Stimulated activated CD4-positive, alpha-beta T cell treated with anti-CD3 and anti-CD28 coated beads, Interleukin-12 subunit alpha, Interleukin-12 subunit beta, amount 100 ng/mL, for 4 hours (primary cell): ENCODE data around the gene MAST1.
"Not testable (repeated sequence)": the region's sequence is repeated elsewhere in the genome, so short reads cannot be mapped to it uniquely, and the experiment has no call there.

Experiments used
- DNase-seq: peaks from one replicate; pipeline ENCODE4 v3.0.0-alpha.2; 2020

Gene MAST1

DNA sequence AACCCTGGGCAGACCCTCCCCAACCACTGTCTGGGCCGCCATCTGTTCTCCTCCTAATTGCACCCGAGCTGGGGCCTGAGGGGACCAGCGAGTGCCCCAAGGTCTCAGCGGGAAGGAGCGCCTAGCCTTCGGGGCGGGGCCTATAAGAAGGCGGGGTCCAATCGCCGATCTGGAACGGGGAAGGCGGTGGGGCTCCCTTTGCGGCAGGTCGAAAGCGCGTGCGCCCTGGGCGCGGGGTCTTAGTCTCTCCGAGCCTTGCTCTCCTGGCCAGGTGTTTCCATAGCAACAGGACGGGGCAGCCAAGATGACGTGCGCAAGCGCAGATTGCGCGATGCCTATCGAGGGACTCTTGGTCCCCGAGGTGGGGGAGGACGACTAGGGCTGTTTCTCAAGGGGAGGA, 2.8 kb downstream of the MAST1 start:
- no peak for DNase-seq

DNA sequence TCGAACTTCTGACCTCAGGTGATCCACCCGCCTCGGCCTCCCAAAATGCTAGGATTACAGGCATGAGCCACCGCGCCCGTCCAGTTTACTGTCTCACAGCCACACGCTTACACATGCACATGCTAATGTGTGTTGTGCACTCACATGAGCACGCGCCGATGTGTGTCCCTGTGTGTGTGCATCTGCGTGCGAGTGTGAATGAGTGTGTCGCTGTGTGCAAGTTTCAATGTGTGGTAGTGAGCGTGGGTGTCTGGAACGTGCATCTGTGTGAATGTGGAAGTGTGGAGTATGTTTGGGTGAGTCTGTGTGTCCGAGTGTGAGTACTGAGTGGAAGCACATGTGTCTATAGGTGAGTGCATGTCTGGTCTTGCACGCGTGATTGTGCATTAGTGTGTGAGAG, 4.2 kb downstream of the MAST1 start:
- DNase-seq, result no peak

DNA sequence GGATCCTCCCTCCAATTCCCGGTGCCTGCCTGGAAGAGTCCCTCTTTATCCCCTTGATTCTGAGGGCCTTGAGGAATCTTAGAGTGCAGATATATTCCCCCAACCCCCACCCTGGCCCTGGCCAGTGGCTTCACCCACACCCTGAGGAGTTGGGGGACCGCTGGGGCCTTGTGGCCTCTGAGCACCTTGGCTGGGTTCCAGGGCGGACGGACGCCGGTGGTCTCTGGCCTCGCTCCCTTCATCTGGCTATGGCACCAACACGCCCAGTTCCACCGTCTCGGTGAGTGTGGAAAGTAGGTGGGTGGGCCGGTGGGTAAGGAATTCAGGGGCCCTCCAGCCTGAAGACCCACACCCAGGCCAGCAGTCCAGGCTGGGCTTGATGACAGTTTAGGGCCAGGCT, 5.0 kb downstream of the MAST1 start:
- DNase-seq, result no peak

DNA sequence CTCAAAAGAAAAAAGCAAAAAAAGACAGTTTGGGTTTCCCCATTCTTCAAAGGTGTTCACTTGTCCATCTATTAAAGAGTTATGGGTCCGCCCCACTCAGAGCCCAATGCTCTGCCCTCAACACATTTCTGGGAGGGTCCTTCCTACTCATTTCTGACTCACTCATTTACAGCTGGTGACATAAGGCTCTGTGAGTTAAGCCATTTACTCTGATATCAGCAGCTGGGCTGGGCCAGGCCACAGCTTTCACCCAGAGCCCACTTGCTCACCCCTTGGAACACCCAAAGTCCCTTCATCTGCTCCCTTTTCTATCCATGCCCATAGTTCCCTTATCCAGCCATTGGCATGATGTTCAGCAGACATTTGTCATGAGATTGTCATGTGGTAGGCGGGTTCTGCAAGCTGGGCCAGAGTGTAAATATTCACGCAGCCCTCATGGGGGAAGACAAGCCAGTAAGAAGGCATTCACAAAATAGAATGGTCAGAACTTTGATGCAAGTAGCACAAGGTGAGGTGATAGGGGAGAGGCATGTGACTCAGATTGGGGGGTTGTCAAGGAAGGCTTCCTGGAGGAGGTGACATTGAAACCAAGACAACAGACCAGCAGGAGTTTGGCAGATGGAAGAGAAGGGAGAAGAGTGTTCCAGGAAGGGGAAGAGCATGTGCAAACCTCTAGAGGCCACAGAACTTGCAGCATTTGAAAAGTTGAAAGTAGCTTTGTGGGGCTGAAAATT, 5.9 kb downstream of the MAST1 start:
- no peak for DNase-seq

DNA sequence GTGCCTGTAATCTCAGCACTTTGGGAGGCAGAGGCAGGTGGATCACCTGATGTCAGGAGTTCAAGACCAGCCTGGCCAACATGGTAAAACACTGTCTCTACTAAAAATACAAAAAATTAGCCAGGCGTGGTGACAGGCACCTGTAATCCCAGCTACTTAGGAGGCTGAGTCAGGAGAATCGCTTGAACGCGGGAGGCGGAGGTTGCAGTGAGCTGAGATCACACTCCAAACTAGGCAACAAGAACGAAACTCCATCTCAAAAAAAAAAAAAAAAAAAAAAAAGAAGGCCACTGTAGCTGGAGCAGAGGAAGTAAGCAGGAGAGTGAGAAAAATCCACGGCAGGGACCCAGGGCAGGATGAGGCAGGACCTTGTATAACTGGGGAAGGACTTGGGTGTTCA, 8.3 kb downstream of the MAST1 start:
- not testable (repeated sequence) for DNase-seq

DNA sequence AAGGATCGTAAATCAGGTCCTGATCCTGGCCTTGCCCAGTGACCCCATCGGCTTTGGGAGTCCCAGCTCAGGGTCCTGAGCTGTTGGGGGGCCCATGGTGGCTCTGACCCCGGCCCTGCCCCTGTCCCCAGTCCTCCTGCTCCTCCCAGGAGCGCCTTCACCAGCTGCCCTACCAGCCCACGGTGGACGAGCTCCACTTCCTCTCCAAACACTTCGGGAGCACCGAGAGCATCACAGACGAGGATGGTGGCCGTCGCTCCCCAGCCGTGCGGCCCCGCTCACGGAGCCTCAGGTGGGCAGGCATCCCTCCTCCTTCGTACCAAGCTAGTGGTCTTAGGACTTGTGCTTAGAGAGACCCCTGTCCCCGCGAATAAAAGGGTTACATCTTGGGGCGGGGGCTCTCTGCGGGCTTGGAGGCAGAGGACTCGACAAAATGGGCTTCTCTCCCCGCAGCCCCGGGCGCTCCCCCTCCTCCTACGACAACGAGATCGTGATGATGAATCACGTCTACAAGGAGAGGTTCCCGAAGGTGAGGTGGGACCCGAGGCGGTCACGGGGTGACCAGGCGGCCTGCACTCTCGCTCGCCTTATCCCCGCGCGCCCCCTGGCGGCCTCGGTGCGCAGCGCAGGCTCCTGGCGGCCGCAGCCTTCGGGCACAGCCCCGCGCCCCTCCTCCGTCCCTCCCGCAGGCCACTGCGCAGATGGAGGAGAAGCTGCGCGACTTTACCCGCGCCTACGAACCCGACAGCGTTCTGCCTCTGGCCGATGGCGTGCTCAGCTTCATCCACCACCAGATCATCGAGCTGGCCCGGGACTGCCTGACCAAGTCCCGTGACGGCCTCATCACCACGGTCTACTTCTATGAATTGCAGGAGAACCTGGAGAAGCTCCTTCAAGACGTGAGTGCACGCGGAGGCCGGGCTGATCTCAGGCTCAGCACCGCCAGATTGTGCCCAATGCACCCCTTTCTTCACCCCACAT, 9.1 kb downstream of the MAST1 start:
- peak; percentile 88 for DNase-seq

DNA sequence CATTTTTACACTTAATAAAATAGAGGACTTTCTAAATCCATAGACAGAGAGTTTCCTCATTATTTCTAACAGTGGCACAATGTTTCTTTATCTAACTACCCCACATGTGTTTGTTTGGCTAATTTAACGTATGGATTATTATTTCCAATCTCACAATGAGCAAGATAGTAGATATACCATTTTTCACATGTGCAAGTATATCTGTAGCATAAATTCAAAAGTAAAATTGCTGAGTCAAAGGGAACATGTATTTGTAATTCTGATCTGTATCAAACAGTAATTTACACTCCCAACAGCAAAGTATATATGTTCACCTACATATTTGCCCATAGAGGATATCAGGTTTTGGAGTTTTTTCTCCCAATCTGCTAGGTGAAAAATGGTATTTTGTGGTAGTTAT, 18.3 kb downstream of the MAST1 start:
- DNase-seq, result no peak

DNA sequence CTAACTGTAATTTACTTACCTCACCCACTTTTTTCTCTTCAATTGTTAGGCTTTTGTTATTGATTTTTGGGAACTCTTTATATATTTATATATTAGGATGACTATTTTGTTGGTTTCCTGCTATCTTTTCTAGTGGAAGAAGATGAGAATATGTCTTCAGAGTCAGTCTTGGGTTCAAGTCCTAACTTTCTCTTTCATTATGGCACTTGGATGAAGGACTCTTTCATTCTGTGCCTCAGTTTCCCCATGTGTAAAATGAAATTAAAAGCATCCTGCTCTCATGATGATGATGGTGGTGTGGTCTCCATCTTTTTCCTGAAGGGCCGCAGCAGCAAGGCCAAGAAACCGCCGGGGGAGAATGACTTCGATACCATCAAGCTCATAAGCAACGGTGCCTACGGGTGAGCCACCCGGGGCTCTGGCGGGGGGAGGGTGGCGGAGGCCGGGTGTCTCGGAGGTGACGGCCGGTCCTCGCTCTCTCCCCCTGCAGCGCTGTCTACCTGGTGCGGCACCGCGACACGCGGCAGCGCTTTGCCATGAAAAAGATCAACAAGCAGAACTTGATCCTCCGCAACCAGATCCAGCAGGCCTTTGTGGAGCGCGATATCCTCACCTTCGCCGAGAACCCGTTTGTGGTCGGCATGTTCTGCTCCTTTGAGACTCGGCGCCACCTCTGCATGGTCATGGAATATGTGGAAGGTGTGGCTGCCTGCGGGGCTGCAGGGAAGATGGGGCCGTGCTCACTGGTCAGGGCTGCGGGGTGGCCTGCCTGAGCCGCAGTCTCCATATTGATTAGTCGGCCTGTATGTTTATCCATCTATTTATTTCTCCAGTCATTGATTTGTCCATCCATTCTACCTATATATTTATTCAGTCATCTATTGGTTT, 20.0 kb downstream of the MAST1 start:
- no peak for DNase-seq

DNA sequence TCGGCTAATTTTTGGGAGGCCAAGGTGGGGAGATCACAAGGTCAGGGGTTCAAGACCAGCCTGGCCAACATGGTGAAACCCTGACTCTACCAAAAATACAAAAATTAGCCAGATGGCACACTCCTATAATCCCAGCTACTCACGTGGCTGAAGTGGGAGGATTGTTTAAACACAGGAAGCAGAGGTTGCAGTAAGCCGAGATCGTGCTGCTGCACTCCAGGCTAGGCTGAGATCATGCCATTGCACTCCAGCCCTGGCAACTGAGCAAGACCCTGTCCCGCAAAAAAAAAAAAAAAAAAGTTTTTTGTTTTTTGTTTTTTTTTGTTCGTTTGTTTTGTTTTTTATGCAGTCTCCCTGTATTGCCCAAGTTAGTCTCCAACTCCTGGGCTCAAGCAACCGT, 21.2 kb downstream of the MAST1 start:
- no peak for DNase-seq

DNA sequence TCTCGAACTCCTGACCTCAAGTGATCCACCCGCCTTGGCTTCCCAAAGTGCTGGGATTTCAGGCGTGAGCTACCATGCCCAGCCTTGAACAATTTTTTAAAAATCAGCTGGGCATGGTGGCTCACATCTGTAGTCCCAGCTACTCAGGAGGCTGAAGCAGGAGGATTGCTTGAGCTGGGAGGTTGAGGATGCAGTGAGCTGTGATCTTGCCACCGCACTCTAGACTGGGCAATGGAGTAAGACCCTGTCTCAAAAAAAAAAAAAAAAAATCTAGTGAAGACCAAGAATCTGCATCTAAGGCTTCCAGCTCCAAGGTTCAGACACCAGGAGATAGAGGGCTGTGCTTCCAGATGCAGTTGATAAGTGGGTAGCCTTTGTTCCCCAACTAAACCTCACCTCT, 25.8 kb downstream of the MAST1 start:
- no peak for DNase-seq

DNA sequence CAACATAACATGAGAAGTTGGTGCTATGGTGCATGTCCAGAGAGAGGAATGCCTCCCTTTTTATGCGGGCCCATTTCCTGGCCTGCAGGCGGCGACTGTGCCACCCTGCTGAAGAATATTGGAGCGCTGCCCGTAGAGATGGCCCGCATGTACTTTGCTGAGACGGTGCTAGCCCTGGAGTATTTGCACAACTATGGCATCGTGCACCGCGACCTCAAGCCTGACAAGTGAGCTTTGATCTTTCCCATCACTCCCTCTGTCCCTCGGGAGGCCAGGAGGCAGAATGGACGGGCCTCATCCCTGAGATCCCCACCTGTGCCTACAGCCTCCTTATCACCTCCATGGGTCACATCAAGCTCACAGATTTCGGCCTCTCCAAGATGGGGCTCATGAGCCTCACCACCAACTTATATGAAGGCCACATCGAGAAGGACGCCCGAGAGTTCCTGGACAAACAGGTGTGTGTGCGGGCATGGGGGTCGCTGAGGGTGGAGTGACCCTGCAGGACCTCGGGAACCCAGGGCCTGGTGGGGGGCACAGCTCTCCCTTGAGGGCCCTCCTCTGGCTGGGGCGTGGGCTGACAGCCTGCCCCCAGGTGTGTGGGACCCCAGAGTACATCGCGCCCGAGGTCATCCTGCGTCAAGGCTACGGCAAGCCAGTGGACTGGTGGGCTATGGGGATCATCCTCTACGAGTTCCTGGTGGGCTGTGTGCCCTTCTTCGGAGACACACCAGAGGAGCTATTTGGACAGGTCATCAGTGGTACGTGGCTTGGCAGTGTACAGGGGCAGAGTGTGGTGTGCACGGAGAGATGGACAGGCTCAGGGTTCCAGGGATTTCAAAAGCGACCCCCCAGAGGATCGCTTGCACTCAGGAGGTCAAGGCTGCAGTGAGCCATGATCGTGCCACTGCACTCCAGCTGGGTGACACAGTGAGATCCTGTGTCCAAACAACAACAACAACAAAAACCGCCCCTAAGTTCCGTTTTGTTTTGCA, 26.7 kb downstream of the MAST1 start:
- no peak for DNase-seq

DNA sequence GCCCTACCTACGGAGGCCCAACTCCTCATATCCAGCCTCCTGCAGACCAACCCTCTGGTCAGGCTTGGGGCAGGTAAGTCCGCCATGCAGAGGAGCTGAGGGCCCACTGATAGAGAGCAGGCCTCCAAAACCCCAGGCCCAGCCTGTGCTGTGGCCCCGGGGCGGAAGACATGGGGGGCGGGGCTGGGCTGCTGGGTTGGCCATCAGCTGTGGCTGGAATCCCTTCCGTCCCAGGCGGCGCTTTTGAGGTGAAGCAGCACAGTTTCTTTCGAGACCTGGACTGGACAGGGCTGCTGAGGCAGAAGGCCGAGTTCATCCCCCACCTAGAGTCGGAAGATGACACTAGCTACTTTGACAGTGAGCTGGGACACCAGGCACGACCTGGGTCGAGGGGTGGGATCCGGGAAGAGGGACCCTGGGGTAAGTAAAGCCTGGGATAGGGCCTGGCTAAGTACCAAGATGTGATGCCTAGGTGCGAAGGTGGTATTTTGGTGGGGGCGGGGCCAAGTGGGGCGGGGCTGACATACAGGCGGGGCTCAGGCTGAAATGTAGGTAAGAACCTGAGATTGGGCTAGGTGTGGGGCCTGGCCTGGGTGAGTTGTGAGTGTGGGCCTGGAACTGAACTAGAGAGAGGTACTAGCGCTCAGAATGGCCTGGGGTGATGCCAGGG, 27.6 kb downstream of the MAST1 start:
- DNase-seq, result no peak

DNA sequence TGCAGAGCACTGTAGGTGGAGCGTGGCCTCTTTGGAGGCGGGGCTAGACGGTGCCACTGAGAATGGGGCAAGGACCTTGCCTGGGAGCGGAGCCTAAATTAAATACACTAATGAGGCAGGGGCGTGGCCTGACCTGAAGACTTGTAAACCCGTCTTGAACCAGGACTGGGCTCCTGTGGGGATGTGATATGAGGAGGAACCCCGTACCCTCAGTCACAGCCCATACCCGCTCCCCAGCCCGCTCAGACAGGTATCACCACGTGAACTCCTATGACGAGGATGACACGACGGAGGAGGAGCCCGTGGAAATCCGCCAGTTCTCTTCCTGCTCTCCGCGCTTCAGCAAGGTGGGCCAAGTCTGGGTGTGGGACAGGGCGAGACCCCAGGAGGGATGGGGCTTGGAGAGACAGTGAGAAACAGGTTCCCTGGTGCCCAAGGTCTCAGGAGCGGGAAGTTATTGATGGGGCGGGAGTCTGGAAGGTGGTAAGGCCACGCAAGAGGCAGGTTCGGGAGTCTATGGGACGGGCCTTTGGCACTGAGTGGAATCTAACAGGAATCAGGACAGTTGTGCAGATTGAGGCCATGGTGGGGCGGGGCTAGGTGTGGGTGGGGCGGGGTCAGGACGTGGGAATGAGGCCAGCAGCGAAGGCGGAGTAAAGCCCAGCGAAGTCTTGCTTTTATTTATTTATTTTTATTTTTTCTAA, 28.3 kb downstream of the MAST1 start:
- no peak for DNase-seq

DNA sequence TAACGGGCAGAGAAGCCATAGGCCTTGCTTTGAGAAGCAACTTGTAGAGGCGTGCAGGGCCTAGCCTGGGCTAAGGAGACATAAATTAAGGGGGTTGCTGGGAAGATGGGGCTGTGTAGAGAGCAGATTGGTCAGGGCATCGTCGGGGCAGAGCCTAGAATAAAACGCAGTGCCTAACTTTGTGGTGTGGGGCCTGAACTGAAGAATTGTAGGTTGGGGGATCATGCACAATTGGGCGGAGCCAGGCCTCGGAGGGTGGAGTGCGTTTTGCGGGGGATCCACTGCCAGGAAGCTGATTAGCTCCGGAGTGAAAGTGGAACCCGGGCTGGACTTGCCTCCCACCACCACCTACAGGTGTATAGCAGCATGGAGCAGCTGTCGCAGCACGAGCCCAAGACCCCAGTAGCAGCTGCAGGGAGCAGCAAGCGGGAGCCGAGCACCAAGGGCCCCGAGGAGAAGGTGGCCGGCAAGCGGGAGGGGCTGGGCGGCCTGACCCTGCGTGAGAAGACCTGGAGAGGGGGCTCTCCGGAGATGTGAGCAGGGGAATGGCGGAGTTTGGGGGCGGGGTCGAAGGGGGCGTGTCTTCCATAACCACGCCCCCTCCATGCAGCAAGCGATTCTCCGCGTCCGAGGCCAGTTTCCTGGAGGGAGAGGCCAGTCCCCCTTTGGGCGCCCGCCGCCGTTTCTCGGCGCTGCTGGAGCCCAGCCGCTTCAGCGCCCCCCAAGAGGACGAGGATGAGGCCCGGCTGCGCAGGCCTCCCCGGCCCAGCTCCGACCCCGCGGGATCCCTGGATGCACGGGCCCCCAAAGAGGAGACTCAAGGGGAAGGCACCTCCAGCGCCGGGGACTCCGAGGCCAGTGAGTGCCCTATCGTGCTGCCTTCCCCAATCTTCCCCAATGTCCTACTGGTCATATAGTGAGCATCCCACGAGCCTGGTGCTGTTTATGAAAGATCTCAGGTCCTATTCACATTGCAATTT, 29.1 kb downstream of the MAST1 start:
- DNase-seq, result peak; percentile 60

DNA sequence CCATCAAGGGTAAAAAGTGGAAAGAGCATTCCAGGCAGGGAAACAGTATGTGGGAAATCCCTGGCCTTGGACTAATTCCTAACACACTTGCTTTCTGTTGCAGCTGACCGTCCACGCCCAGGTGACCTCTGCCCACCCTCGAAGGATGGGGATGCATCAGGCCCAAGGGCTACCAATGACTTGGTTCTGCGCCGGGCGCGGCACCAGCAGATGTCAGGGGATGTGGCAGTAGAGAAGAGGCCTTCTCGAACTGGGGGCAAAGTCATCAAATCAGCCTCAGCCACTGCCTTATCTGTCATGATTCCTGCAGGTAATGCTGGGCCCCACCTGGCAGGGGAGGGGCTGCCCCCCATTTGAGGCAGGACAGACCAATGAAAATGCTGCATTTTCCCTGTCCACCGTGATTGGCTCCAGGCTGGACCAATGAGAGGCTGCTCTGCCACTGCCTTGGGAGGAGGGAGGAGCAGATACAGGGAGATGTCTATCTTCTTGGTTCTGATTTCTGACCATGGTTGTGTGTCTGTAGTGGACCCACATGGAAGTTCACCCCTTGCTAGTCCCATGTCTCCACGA, 30.3 kb downstream of the MAST1 start:
- no peak for DNase-seq

DNA sequence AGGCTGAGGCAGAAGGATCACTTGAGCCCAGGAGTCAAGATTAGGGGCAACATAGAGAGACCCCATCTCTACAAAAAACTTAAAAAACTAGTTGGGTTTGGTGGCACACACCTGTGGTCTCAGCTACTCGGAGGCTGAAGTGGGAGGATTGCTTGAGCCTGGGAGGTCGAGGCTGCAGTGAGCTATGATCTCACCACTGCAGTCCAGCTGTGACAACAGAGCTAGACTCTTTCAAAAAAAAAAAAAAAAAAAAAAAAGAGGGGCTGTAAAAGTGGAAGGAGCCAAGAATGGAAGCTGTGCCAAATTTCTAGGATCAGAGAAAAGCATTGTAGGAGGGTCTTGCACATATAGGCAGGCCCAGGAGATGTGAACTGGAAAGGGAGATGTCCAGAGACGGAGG, 33.4 kb downstream of the MAST1 start:
- no peak for DNase-seq

DNA sequence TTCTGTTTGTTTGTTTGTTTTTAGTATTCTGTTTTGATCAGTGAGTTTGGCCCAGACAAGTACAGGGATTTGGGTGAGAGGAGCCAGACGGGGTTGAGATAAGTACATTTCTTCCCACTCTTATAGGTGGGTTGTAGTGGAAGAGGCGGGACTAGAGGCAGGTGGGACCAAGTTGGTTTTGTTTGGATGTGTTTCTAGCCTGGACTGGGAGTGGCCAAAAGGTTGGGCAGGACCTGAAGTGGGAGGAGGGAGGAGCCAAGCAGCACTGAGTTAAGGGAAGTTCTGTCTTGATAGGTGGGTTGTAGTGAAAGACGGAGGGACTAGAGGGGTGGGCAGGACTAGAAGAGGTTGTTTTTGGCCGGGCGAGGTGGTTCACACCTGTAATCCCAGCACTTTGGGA, 33.9 kb downstream of the MAST1 start:
- no peak for DNase-seq

DNA sequence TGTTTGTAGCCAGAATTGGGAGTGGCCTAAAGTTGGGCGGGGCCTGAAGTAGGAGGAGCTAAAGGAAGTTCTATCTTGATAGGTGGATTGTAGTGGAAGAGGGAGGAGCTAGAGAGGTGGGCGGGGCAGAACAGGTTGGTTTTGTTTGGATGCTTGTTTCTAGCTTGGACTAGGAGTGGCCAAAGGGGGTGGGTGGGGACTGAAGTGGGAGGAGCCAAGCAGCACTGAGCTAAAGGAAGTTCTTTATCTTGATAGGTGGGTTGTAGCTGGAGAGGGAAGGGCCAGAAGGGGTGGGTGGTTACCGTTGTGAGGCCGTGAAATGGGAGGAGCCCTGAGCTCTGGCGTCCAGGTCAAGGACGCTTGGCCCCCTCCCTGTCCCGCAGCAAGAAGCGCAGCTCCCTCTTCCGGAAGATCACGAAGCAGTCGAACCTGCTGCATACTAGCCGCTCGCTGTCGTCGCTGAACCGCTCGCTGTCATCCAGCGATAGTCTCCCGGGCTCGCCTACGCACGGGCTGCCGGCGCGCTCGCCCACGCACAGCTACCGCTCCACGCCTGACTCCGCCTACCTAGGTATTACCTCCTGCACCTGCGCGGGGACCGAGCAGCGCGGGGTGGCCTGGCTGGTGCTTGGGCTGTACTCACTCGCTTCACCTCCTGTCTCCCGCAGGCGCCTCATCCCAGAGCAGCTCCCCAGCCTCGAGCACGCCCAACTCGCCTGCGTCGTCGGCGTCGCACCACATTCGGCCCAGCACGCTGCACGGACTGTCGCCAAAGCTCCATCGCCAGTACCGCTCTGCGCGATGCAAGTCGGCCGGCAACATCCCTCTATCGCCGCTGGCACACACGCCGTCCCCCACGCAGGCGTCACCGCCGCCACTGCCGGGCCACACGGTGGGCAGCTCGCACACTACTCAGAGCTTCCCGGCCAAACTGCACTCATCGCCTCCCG, 34.9 kb downstream of the MAST1 start:
- peak; percentile 15 for DNase-seq
